HG03095 (cell line): ENCODE measurements around the gene MKNK1.

Experiments
- ATAC-seq: cut with Tn5 transposase; IDR thresholded peaks from one replicate; pipeline ENCODE4 v1.9.1; 2021; ENCODE audit warnings: moderate library complexity; ENCODE audit not compliant: unreplicated experiment

MKNK1 gene

GRCh38 chr1:46568461-46568891 lies 35.6 kb downstream of the MKNK1 start:
- no peak for ATAC-seq

DNA sequence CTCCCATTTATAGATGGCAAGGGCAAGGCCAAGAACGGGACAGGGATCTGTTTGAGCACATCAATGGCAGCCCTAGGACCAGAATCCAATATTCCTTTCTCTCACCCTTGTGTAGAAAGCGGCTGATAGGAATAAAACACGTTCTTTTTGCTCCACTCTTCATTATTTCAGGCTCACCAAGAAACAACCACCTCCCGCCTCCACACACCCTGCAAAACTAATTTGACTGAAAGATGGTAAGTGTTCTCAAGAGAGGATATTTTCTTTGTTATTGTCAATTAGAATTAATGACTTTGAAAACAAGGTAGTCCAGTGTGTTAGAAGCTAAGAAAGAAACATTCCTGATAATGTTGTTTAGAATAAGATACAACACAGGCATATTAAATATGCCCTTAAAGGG lies 40.7 kb downstream of the MKNK1 start:
- ATAC-seq: no peak

DNA sequence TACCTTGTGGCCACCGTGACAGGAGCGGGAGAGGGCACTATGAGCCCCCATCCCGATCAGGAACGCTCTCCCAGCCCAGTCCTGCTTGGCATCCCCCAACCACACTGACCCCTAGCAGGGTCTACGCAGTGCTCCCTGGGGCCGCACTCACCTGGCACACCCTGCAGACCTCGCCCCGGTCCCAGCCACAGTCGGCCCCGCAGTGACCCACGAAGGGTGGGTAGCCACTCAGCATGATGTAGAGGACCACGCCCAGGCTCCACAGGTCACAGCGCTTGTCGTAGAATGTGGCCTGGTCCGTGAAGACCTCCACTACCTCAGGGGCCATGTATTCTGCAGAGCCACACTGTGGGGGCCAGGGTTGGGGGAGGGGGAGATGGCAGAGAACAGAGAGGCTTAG lies 41.6 kb downstream of the MKNK1 start:
- ATAC-seq: no peak

GRCh38 chr1:46558966-46559365 lies 45.1 kb downstream of the MKNK1 start:
- no peak for ATAC-seq

GRCh38 chr1:46558141-46558963 lies 45.7 kb downstream of the MKNK1 start:
- ATAC-seq: no peak

DNA sequence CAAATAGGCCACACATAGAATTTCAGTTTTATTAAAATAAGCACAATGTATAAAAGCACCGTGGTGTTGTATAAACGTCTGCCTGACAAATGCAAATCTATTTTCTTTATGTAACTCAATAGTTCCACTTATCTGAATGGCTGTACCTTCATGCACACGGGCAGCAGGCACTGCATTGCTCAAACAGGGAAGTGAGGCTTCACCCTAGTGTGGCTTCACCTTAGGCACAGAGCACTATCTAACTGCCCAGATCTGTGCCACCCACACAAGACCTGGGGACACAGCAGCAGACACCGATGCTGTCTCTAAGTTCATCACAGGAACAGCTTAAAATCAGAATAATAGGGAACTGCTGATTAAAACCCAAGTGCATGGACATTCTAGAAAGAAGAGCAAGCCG lies 46.7 kb downstream of the MKNK1 start:
- no peak for ATAC-seq

- ATAC-seq: no peak
Measured at GRCh38 chr1:46556822-46557221, 47.2 kb downstream of the MKNK1 start.

GRCh38 chr1:46555826-46556619 lies 48.0 kb downstream of the MKNK1 start:
- no peak for ATAC-seq

DNA sequence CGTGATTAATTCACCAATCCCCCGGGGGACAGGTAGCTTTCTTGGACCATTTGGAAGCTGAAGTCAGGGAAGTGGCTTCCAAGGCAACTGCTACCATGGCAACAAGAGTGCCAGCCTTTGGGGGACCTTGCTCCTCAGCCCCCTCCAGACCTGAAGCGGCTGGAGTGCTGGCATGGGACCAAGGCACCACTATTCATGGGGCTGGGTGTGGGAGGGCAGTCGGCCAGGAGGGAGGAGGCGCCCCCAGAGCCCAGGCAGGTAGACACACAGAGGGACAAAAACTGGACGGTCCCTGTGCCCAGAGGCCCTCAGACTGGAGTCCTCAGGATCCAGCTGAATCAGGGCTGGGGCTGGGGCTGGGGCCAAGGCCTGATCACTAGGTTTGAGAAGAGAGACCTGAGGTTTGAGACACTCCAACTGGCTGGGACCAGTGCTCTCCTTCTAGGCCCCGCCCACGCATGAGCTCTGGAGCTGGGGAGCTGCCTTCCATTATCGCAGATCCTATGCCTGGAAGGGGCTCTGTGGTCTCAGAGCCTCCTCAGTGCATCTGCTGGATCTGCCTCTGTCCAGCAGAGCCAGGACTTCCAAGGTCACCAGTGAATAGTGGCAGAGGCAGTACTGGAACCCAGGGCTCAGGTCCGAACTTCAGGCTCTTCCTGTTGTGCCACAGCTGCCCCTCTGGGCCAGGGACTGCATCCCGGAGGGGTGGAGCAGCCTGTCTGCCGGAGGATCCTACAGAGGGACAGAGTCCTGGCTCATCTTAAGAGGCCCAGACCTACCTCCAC lies 49.3 kb downstream of the MKNK1 start:
- ATAC-seq: no peak

DNA sequence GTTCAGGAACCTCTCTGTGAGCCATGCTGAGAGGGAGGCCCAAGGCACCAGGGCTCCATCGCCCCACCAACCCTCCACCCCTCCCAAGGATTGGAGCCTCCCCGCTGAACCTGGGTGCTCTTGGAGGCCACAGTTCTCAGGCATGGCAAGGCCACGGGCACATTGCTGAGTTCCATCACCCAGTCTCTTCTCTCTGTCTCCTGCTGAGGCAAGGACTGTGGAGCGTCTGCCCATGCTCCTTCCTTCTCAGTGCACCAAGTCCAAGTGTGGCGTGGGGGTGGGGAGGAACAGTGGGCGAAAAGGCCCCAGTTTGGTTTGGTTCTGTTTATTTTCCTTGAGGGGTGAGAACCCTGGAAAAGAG lies 49.9 kb downstream of the MKNK1 start:
- ATAC-seq: no peak

DNA sequence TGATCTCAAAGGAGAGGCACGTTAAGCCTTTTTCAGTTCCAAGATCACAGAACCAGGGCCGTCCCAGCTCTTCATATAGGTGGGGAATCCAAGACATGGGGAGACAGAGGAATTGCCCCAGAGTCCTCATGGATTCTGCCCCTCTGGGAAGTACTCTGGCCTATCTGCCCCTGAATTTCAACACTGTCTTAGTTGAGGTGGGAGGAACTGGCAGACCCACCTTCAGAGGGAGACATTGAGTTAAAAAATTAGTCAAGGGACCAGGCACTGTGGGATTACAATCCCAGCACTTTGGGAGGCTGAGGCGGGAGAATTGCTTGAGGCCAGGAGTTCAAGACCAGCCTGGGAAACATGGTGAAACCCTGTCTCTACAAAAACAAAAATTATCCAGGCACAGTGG lies 50.6 kb downstream of the MKNK1 start:
- ATAC-seq: no peak

DNA sequence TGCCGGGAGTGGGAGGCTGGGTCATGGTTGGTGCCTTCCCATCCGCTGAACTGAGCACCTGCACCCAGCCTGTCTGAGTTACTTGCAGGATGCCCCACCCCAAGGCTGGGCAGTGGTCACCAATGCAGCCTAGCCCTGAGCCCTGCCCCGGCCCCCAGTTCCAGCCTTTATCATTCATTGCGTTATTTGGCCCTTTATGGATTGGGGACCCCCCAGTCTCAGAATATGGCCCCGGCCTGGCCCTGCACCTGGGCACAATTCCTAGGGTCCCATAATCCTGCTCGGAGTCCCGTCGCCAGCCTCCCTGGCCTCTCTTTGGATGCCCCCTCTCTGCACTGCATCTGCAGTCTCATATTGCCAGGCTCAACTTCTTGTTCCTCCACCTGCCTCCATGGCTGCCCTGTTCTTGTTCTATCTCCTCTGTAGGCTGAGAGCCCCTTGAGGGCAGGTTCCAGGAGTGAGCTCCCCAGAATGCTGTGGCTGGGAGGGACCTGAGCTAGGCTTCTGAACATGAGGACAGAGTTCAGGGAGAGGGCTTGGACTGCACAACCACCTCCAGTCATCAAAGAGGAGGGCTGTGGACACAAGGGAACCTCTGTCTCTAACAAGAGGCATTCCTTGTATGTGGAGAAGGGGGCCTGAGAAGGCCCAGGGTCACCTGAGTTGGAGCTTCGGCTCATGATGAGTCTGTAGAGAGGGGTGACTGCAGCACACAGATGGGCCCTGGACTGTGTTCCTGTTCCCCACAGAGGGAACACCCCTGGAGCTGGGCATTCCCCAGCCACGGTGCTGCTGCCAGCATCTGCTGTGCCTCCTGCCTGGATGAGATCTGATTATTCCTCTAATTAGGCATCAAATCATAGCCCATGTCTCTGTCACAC lies 51.5 kb downstream of the MKNK1 start:
- no peak for ATAC-seq

- ATAC-seq: no peak
Measured at GRCh38 chr1:46551597-46552095, 52.4 kb downstream of the MKNK1 start, which contains the start of gene KNCN. Gene KNCN, minus strand, starts transcription at chr1:46551647. Its CDS starts 432 bp downstream, at chr1:46551215.

DNA sequence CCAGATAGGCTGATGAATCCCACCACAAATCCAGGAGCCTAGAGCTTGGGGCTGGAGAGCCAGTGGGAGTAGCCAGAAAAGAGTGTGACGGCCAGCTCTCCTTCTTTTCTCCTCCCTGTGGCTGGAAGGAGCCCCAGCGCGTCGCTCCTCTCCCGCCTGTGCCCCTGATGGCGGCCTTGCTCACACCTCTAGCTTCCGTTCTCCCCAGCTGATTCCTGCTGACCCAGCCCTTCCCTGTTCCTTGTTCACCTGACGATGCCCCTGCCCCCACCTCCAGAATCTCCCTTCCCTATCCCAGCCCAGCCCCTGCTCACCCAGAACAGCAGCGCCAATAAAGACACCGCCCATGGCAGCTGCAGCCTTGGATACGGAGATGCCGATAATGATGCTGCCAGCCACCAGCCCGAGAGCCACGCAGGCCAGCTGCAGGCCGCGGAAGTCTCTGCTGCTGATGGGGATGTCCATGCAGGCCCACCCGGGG lies 53.3 kb downstream of the MKNK1 start:
- no peak for ATAC-seq

GRCh38 chr1:46549697-46550681 lies 54.1 kb downstream of the MKNK1 start:
- ATAC-seq: no peak

DNA sequence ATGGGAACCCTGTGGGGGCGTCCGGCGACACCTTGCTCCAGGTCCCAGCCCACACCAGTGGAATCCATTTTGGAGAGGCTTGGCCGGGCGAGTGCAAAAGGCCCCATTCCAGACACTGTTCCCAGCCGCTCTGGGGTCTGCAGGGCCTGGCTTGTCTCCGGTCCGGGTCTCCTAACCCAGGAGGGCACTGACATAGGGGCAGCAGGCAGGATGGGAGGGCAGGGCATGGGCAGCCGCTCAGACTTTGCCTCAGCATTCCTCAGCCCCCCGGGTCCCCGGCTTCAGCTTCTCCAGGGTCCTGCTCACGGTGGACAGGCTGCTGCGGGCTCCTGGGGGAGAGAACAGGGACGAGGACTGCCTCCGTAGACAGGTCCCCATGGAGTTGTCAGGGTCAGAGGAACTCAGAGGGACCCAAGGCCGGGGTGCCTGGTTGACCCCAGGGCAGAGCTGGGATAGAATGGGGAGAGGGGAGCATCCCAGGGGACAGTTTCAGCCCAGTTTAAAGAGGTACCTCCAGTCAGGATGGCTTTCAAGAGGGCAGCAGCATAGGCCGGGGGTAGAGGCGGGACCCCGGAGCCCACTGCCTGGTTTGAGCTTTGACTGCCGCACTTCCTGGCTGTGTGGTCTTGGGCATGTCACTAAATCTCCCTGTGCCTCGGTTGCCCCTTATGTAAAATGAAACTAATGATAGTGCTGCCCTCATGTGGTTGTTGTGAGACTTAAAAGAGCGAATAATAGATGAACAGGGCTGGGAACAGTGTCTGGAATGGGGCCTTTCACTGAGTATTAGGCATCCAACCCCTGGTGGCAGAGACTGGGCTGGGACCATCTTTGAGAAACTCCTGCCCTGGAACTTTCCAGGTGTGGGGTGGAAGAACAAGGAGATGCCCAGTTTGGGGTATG lies 56.3 kb downstream of the MKNK1 start:
- ATAC-seq: no peak

DNA sequence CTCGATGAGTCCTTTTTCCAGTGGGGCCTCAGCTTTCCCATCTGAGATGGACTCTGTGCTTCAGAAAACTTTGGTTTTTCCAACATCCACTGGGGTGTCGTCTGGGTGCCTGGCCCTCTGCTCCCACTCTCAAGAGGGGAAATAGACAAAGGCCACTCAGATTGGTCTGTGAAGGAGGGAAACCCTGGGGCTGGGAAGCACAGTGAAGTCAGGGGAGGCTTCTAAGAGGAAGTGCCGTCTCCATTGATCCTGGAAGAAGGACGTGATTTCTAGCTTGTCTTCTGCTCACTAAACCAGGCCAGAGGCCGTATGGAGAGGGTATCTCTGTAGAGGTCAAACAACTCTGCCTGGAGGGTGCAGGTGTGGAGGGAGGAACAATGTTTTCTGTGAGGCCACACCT lies 57.9 kb downstream of the MKNK1 start:
- ATAC-seq: no peak

GRCh38 chr1:46545784-46546183 lies 58.3 kb downstream of the MKNK1 start:
- no peak for ATAC-seq
